NB4 (cell line): ENCODE results near the gene SECISBP2L.

Experiments used
- MAX ChIP-seq: IDR thresholded peaks from 2 replicates; pipeline ENCODE4 v1.6.1; 2011; ENCODE audit warnings: low read depth, low read length
- MYC ChIP-seq: IDR thresholded peaks from 2 replicates; pipeline ENCODE4 v1.6.1; 2011; ENCODE audit warnings: low read depth, low read length
- POLR2A ChIP-seq: IDR thresholded peaks from 2 replicates; pipeline ENCODE4 v1.6.1; 2011; ENCODE audit warnings: mild to moderate bottlenecking; ENCODE audit not compliant: insufficient read length; ENCODE audit errors: extremely low read depth
- TF ChIP-seq, protein P1 (sequence below): IDR thresholded peaks from one replicate; pipeline ENCODE4 v1.5.1; 2012; ENCODE audit warnings: low read depth, low read length

DNA sequence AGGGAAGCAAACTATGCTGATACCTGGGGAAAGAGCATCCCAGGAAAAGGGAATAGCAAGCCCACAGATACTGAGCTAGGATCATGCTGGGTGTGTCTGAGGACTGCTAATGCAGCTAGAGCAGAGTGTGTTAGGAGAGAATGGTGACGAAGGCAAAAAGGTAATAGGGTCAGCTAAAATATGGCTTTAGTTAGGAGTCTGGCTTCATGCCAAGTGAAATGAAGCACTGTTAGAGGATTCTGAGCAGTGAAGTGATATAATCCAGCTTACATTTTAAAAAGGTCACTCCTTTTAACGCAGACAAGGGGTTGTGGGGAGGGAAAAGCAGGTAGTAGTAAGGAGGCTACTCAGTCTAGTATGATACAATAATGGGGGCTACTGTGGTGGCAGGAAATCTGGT, 30.4 kb downstream of the SECISBP2L start:
- TF ChIP-seq, protein P1, sequence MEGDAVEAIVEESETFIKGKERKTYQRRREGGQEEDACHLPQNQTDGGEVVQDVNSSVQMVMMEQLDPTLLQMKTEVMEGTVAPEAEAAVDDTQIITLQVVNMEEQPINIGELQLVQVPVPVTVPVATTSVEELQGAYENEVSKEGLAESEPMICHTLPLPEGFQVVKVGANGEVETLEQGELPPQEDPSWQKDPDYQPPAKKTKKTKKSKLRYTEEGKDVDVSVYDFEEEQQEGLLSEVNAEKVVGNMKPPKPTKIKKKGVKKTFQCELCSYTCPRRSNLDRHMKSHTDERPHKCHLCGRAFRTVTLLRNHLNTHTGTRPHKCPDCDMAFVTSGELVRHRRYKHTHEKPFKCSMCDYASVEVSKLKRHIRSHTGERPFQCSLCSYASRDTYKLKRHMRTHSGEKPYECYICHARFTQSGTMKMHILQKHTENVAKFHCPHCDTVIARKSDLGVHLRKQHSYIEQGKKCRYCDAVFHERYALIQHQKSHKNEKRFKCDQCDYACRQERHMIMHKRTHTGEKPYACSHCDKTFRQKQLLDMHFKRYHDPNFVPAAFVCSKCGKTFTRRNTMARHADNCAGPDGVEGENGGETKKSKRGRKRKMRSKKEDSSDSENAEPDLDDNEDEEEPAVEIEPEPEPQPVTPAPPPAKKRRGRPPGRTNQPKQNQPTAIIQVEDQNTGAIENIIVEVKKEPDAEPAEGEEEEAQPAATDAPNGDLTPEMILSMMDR = no peak
- TF ChIP-seq MAX = no peak
- TF ChIP-seq POLR2A = no peak
- TF ChIP-seq MYC = no peak
